Tibial artery (tissue), 4 donors: ENCODE data around the gene NIF3L1.
"Not testable (repeated sequence)": the region's sequence is repeated elsewhere in the genome, so short reads cannot be mapped to it uniquely, and the experiment has no call there.

ENCODE experiments used
- DNase-seq, 2 donors: peaks; one replicate each; pipeline ENCODE4 v3.0.0-alpha.2; 2019
- H3K27ac ChIP-seq, 2 donors: fragments of 200-600 bp; sonication (generic) in 1 of 2; 1 replicate in 1 of 2; 2 replicates in 1 of 2; pipeline ENCODE4 v1.5.1; 2018 to 2019; ENCODE audit warnings: mild to moderate bottlenecking in 1 of 2
- H3K27me3 ChIP-seq, 2 donors: fragments of 200-600 bp; sonication (generic) in 1 of 2; one replicate each; pipeline versions ENCODE4 v1.5.1 to v1.6.0; 2016 to 2019
- H3K36me3 ChIP-seq, 3 donors: fragments of 200-600 bp; sonication (generic) in 2 of 3; one replicate each; pipeline ENCODE4 v1.5.1; 2016 to 2019; ENCODE audit warnings: mild to moderate bottlenecking in 2 of 3
- H3K4me1 ChIP-seq, 4 donors: fragments of 200-600 bp; sonication (generic) in 2 of 4; 1 replicate in 3 of 4; 2 replicates in 1 of 4; pipeline ENCODE4 v1.5.1; 2016 to 2019
- H3K4me3 ChIP-seq, 2 donors: fragments of 200-600 bp; sonication (generic) in 1 of 2; 1 replicate in 1 of 2; 2 replicates in 1 of 2; pipeline ENCODE4 v1.5.1; 2018 to 2019; ENCODE audit warnings: mild to moderate bottlenecking in 2 of 2
- H3K9me3 ChIP-seq, 3 donors: fragments of 200-600 bp; sonication (generic) in 1 of 3; one replicate each; pipeline ENCODE4 v1.5.1; 2016 to 2019
- intact Hi-C: fragments of 100-400 bp; cut with DNase I; formaldehyde crosslinking; loops from one replicate; pipeline ENCODE4 v1.15.0; 2023; ENCODE audit warnings: low total_unique reads
- TF ChIP-seq, protein P1 (sequence below), 2 experiments: fragments of 200-600 bp in 1 of 2; fragments of 450-650 bp in 1 of 2; IDR thresholded peaks; one replicate each; pipeline ENCODE4 v1.5.1; 2017 to 2019; ENCODE audit warnings: antibody characterized with exemption in 2 of 2, mild to moderate bottlenecking in 1 of 2, moderate library complexity in 1 of 2

Gene NIF3L1

DNA sequence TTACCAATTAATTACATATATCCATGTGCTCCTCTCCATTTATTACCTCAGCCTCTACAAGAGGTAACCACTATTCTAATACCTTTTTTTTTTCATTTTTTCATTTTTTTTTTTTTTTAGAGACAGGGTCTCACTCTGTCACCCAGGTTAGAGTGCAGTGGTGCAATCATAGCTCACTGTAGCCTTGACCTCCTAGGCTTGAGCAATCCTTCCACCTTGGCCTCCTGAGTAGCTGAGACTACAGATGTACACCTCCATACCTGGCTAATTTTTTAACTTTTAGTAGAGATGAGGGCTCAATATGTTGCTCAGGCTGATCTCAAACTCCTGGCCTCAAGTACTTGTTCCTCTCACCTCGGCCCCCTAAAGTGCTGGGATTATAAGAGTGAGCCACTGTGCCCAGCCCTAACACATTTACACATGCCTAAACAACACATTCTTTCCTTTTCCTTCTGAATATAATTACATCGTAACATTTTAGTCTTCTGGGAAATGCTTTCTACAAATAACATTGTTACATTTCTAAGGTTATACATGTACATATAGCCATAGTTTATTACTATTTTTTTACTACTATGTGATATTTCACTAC, 10.8 kb upstream of the NIF3L1 start:
- Histone ChIP-seq H3K9me3 (no peaks in the 10 kb centered on the region), H3K4me1 (no peaks in the 10 kb centered on the region), H3K36me3 (peaks cover 46 to 96% (median 68%) of the 10 kb centered on the region in 3 donors), H3K27ac (no peak overlapping the region), H3K27me3 (no peaks in the 10 kb centered on the region), H3K4me3 (no peak overlapping the region)
- DNase-seq, result no peak
- intact Hi-C loops, result no loop called here
- TF ChIP-seq, protein P1, sequence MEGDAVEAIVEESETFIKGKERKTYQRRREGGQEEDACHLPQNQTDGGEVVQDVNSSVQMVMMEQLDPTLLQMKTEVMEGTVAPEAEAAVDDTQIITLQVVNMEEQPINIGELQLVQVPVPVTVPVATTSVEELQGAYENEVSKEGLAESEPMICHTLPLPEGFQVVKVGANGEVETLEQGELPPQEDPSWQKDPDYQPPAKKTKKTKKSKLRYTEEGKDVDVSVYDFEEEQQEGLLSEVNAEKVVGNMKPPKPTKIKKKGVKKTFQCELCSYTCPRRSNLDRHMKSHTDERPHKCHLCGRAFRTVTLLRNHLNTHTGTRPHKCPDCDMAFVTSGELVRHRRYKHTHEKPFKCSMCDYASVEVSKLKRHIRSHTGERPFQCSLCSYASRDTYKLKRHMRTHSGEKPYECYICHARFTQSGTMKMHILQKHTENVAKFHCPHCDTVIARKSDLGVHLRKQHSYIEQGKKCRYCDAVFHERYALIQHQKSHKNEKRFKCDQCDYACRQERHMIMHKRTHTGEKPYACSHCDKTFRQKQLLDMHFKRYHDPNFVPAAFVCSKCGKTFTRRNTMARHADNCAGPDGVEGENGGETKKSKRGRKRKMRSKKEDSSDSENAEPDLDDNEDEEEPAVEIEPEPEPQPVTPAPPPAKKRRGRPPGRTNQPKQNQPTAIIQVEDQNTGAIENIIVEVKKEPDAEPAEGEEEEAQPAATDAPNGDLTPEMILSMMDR (IDR thresholded peaks at IDR 0.05), result no peak

DNA sequence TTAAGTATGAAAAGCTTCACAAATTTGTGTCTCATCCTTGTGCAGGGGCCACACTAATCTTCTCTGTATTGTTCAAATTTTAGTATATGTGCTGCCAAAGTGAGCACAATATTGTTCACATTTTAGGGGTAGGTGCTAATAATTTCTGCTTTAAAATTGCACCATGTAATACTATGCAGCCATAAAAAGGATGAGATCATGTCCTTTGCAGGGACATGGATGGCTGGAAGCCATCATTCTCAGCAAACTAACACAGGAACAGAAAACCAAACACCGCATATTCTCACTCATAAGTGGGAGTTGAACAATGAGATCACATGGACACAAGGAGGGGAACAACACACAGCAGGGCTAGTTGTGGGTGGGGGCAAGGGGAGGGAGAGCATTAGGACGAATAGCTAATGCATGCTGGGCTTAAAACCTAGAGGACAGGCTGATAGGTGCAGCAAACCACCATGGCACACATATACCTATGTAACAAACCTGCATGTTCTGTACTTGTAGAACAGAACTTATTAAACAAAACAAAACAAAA, 7.4 kb upstream of the NIF3L1 start:
- intact Hi-C loops, H3K4me3 ChIP-seq, H3K27ac ChIP-seq, H3K27me3 ChIP-seq, H3K4me1 ChIP-seq, DNase-seq, H3K9me3 ChIP-seq: not testable (repeated sequence)
- peaks cover 47 to 86% (median 72%) of the 10 kb centered on the region in 3 donors for H3K36me3 ChIP-seq

DNA sequence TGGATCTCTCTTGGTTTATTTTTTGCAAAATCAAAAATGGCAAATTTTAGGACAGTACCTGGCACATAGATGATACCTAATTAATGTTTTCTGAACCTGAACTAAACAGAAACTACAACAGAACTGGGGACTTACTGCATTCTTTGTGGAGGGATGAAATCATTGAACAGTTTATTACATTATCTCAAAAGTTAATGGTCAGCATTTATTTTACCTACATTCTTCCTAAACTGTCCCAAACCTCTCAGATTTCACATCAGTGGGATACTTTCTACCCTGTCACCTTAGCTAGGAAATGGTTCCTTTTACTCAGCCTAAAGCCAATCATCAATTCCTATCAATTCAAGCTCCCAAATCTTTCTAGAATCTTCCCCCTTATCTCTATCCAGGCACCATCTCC, 10.3 kb downstream of the NIF3L1 start:
- no peak overlapping the region for H3K4me3 ChIP-seq
- peaks cover 50 to 83% (median 65%) of the 10 kb centered on the region in 3 donors for H3K36me3 ChIP-seq
- H3K27ac ChIP-seq, result no peak overlapping the region
- DNase-seq, result no peak
- no peaks in the 10 kb centered on the region for H3K9me3 ChIP-seq
- H3K4me1 ChIP-seq, result no peaks in the 10 kb centered on the region
- no peaks in the 10 kb centered on the region for H3K27me3 ChIP-seq
- TF ChIP-seq, protein P1 (IDR thresholded peaks at IDR 0.05), result no peak
- intact Hi-C loops, result loop anchor here (10.0 kb wide), 1 partner anchor 175 kb away; the partner anchor contains the start of genes HYCC2 and NDUFB3

DNA sequence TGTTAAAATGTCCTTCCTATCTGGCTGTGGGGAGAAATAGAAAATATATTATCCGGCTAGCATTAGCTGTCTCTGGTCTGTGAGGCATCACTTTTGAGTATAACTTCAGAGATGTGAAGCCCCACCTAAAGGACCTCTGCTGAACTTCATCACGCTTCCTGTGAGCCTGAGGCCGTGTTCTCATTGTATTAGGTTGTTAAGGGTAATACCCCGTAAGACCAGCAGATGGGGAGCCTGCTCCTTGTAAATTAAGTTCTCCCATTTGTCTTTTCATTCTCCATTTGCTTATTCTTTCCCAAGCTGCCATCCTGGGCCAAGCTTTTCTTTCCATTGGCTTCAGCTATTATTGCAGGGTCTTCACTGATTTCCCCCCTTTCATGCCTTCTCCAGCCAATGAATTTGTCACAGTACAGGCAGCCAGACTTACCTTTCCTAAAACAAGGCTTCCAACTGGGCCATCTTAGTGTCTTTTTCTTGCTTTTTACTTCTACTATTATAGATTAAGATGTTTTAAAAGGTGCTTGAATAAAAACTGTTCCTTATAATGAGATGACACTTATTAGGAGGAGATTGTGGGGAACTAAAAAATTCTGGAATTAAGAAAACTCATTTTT, 12.4 kb downstream of the NIF3L1 start:
- Histone ChIP-seq H3K4me3 (no peak overlapping the region), H3K27me3 (no peaks in the 10 kb centered on the region), H3K36me3 (peaks cover 39 to 78% (median 70%) of the 10 kb centered on the region in 3 donors), H3K9me3 (no peaks in the 10 kb centered on the region), H3K4me1 (no peaks in the 10 kb centered on the region), H3K27ac (no peak overlapping the region)
- peak in 1 of 2 donors; percentile 77 for DNase-seq
- TF ChIP-seq, protein P1 (IDR thresholded peaks at IDR 0.05), result peak; percentile 63 to 70
- intact Hi-C loops, result loop anchor here (10.0 kb wide), 1 partner anchor 273 kb away; no protein-coding TSS in a partner anchor

DNA sequence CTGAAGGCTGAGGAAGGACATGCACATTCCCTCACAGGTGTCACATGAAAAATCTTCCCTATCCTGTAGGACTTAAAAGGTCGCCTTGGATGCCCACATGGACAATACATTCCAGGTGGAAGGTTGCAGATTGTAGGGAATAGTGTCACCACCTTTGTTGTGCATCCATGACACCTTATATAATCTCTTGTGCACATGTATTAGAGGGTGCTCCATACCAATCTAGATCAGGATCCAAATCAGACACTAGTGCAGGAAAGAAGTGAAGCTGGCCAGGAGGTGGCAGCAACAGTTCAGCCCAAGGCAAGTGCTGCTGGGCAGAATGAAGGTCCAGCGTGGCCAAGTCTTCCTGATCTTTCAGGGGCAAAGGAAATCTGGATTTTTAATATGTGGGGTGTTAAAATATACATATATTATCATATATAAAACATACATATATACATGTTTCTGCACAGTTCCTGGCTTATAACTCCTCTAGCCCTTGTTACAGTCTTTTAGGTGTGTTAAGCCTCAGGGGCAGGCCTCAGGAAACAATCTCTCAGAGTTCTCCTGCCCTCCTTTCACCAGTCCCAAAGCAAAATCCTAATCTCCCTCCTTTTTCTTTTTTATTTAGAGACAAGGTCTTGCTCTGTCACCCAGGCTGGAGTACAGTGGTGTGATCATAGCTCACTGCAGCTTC, 16.6 kb downstream of the NIF3L1 start:
- H3K27me3 ChIP-seq, result no peaks in the 10 kb centered on the region
- intact Hi-C loops, result loop anchor here (10.0 kb wide), 1 partner anchor 269 kb away; no protein-coding TSS in a partner anchor
- H3K27ac ChIP-seq, result no peak overlapping the region
- TF ChIP-seq, protein P1 (IDR thresholded peaks at IDR 0.05), result peak; percentile 44 to 53
- H3K36me3 ChIP-seq, result peaks cover 20 to 71% (median 50%) of the 10 kb centered on the region in 3 donors
- no peak overlapping the region for H3K4me3 ChIP-seq
- H3K9me3 ChIP-seq, result no peaks in the 10 kb centered on the region
- peak; percentile 29 to 73 for DNase-seq
- no peaks in the 10 kb centered on the region for H3K4me1 ChIP-seq
